ENCODE results near the gene HSF4.

The HSF4 gene

DNA sequence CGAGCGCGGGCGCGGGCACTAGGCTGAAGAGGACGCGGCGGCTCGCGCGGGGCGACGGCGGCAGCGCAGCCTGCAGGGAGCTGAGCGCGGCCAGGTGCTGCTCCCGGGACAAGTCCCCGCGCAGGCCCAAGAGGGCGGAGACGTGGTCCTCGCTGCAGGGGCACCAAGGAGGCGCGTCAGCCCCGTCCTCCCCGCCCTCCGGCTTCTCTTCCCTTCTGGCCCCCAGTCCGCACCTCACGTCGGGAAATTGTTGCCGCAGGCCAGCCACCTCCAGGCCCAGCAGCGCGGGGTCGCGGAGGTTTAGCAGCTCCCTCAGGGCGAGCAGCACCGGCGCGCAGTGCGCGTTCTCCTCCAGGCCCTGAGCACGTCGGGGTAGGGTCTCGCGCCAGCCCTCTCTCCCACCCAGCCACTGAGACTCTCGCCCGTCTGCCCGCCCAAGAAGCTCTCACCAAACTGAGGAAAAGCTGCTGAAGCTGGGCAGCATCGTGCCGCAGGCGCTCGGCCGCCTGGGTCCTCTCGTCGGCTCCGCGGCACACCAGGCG lies 20.0 kb downstream of the HSF4 start:
- H3K4me3 ChIP-seq (ENCODE audit: low read depth, low read length) = peak overlapping the region; percentile 95

DNA sequence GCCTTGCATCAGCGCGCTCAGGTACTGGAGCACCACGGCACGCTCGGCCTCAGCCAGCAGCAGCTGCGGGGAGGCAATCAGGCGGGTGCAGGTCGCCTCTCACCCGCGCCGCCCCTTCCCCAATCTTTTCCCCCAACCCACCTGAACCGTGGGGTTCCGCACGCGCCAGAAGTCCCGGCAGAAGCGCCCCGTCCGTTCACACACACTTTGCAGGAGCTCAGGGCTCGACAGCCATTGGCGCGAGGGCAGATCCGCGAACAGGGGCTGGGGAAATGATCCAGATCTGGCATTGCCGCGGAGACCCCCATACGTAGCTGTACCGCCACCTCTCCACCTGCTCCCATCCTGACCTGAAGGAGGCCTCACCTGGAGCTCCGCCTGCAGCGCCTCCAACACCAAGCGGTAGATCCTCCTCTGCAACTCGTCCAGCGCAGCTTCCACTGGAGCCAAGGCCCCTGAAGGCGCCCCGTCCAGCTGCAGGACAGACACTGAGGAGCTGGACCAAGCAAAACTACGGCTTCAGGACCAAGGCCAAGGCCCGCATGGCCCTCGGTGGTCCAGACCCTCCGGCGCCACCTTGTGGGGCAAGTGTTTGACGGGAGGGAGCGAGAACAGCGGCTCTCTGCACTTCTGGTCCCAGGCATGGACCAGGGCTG lies 20.6 kb downstream of the HSF4 start:
- peak overlapping the region; percentile 95 for H3K4me3 ChIP-seq (ENCODE audit: low read depth, low read length)

- no peak overlapping the region for H3K4me3 ChIP-seq (ENCODE audit: low read depth, low read length)
Measured at GRCh38 chr16:67185651-67186134, 21.1 kb downstream of the HSF4 start.

DNA sequence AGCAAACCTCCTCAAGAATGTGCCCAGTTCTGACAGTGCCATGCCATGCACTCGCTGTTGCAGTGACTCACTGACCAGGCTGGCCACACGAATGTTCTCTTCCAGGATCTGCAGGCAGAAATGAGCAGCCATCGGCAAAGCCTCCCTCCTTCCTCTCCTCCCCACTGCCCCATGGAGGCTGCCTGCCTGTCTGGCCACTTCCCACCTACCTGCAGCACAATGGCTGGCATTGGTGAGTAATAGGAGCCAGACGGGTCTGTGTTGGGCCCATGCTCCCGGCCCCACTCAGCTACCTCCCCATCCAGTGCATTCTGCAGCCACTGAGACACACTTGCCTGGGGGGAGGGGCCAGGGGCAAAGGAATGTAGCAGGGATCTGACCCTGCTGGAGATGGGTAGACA lies 22.0 kb downstream of the HSF4 start:
- H3K4me3 ChIP-seq (ENCODE audit: low read depth, low read length) = no peak overlapping the region

DNA sequence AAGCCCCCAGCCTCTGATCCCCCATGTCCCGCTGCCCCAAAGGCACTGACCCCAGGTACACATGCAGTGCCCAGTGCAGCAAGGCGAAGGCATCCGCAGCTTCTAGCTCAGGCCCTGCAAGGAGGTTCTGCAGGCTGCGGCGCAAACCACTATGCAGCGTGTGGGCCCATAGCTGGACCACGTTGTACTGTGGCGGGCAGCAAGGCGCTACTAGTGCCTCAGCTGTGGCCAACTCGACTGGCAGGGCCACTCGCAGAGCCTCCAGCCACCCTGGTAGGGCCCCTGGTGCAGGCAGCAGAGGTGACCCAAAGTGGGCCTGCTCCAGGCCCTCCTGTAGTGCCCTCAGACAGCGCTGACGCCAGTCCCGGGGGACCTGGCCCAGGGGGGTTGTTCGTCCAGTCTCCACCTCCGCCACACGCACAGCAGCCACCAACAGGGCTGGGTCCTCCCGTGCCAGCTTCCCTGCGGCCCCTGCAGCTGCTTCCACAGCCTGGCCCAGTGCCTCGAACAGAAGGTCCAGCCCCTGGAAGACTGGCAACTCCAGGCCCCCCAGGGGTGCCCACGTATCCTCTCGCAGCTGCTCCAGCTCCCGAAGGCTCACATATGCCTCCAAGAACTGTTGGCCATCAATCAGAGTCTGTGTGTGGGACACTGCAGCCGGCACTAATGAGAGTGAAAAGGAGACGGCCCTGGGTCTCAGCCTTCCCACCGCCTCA lies 22.8 kb downstream of the HSF4 start:
- H3K4me3 ChIP-seq (ENCODE audit: low read depth, low read length) = no peak overlapping the region

DNA sequence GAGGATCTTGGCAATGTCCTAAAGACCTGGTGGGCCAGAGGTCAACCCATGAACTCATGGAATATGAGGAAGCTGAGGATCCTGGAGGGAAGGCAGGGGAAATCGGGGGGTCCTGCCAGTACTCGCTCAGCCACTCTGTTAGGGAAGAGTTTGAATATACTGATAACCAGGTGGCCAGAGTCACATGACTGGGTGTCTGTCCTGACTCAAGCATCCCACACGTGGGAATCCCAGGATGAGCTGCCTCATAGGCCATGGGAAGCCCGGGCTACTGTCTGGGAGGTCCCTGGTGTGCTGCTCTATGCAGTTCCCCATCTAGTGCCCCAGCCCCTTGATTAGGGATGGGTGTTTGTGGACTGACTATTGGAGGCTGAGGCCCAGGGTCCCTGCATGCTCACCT lies 23.8 kb downstream of the HSF4 start:
- no peak overlapping the region for H3K4me3 ChIP-seq (ENCODE audit: low read depth, low read length)

DNA sequence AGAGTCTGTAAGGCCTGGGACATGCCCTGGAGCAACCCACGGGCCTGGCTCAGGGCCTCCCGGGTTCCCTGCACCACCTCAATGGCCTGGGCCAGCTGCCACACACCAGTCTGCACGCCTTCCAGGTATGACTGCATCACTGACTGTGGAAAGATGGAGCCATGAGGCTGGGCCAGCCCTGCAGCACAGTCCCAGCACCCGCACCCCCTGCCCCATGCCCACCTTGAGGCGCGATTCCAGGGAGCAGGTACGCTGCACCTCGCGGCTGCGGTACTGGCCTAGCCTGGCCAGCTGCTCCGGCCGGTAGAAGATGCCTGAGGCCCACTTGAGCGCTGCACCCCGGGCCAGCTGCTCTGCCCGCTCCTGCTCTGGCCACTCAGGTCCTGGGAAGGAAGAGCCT lies 24.3 kb downstream of the HSF4 start:
- no peak overlapping the region for H3K4me3 ChIP-seq (ENCODE audit: low read depth, low read length)

DNA sequence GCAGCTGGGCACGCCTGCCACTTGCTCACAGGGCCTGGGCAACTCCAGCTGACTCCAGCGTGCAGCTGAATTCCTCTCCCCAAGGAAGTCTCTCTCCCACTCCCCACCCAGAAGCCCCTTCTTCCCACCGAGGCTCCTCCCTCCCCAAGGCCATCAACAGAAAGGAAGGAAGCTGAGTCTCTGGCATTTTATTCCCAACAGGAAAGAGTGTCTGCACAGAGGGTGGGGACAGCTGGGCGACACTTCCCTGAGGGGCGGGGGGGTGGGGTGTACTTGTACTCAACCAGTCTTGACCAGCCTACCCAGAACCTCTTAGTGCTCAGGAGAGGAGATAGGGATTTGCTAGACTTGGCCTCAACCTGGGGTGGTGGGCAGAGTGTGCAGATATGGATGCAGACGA lies 25.5 kb downstream of the HSF4 start, which contains the start of gene EXOC3L1:
EXOC3L1 (minus strand) TSS at position 96 of the 400 bp plus-strand sequence. CDS start 460 bp downstream, outside the sequence.
- H3K4me3 ChIP-seq (ENCODE audit: low read depth, low read length) = no peak within 1 kb of the TSS

GRCh38 chr16:67190448-67191399 lies 26.2 kb downstream of the HSF4 start:
- no peak overlapping the region for H3K4me3 ChIP-seq (ENCODE audit: low read depth, low read length)

GRCh38 chr16:67191411-67191994 lies 27.0 kb downstream of the HSF4 start:
- H3K4me3 ChIP-seq (ENCODE audit: low read depth, low read length) = no peak overlapping the region

DNA sequence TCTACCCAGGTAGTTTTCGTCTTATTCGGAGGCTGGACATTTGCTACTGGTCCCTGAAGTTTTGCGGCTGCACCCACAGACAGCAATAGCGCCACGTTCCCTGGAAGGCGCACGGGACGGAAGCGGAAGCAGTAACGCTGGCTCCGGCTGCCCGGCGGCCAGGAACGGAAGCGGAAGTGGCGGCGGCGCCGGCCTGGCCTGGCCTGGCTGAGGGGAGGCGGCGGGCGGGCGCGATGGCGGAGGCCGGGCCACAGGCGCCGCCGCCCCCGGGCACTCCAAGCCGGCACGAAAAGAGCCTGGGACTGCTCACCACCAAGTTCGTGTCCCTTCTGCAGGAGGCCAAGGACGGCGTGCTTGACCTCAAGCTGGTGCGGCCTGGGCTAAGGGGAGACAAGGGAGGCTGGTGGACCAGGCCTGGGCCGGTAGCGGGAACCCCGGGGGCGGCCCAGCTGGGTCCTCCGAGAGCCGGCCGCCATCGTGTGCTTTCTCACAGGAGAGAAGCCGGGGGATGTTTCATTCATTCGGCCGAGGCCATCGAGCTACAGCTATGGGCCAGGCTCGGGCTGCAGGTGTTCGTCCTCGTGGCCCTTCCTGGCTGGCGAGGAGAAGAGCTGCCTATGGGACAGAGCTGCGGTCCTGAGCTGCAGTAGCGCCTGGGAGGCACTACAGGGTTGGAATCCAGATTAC lies 27.6 kb downstream of the HSF4 start, which contains the start of gene E2F4:
E2F4 (plus strand) TSS at position 161 of the 687 bp plus-strand sequence; CDS start at position 234, 73 bp downstream.
- H3K4me3 ChIP-seq (ENCODE audit: low read depth, low read length) = peak within 1 kb of the TSS; percentile 100

GRCh38 chr16:67192781-67193361 lies 28.3 kb downstream of the HSF4 start:
- H3K4me3 ChIP-seq (ENCODE audit: low read depth, low read length) = peak overlapping the region; percentile 100

- H3K4me3 ChIP-seq (ENCODE audit: low read depth, low read length) = no peak overlapping the region
Measured at GRCh38 chr16:67193536-67193935, 29.0 kb downstream of the HSF4 start.

- H3K4me3 ChIP-seq (ENCODE audit: low read depth, low read length) = no peak overlapping the region
Measured at GRCh38 chr16:67194260-67194659, 29.7 kb downstream of the HSF4 start.

DNA sequence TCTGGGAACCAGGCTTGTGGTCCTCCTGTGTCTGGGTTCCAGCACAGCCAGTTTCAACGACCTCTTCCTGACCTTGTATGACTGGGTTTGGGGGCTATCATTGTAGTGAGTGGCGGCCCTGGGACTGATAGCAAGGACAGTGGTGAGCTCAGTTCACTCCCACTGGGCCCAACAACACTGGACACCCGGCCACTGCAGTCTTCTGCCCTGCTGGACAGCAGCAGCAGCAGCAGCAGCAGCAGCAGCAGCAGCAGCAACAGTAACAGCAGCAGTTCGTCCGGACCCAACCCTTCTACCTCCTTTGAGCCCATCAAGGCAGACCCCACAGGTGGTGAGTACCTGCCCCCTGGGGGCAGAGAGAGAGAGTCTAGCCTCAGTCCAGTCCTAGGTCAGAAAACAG lies 31.1 kb downstream of the HSF4 start:
- no peak overlapping the region for H3K4me3 ChIP-seq (ENCODE audit: low read depth, low read length)

GRCh38 chr16:67196881-67197280 lies 32.3 kb downstream of the HSF4 start:
- no peak overlapping the region for H3K4me3 ChIP-seq (ENCODE audit: low read depth, low read length)

DNA sequence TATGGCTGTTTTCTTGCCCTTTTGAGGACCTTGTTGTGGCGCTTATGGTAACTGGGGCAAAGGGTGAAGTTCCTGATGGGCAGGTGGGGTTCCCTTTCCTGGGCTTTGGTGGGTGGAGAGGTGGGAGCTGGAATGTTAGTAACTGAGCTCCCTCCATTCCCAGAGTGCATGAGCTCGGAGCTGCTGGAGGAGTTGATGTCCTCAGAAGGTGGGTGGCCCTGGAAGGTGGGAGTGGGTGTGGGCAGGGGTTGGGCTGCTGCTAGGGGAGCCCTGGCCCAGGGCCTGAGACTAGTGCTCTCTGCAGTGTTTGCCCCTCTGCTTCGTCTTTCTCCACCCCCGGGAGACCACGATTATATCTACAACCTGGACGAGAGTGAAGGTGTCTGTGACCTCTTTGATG lies 33.2 kb downstream of the HSF4 start:
- no peak overlapping the region for H3K4me3 ChIP-seq (ENCODE audit: low read depth, low read length)

DNA sequence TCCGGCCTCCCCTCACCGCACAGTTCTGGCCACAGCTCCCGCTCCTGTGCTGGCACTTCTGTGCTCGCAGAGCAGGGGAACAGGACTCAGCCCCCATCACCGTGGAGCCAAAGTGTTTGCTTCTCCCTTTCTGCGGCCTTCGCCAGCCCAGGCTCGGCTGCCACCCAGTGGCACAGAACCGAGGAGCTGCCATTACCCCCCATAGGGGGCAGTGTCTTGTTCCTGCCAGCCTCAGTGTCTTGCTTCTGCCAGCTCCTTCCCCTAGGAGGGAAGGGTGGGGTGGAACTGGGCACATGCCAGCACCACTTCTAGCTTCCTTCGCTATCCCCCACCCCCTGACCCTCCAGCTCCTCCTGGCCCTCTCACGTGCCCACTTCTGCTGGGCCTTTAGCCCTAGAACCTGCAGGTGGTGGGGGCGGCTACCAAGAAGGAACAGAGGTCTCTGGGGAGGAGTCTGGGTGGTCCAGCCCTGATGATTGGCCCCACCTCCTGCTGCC lies 33.7 kb downstream of the HSF4 start:
- no peak overlapping the region for H3K4me3 ChIP-seq (ENCODE audit: low read depth, low read length)

Data from iPS-11a (cell line).